HepG2 (cell line): ENCODE data around the gene PPM1M. TPM values are rescaled to one million over a fixed set of nuclear protein-coding genes. Genes with fewer than 3 reads are reported as not detected.
A peak's percentile ranks its signal among the peaks of the same experiment; 100 is the strongest.

Source experiments
- GABPA ChIP-seq, 2 experiments: IDR thresholded peaks; 2 replicates each; pipeline ENCODE4 v1.6.1; 2011 to 2016; ENCODE audit warnings: low read depth in 2 of 2, low read length in 1 of 2, missing biosample characterization in 1 of 2, missing genetic modification characterization in 1 of 2
- KMT2B ChIP-seq: IDR thresholded peaks from 2 replicates; pipeline ENCODE4 v1.6.1; 2016; ENCODE audit warnings: missing genetic modification reagents, missing compliant biosample characterization
- MIER2 ChIP-seq: IDR thresholded peaks from 2 replicates; pipeline ENCODE4 v1.6.1; 2016; ENCODE audit warnings: missing biosample characterization, missing genetic modification reagents
- REPIN1 ChIP-seq: sonication (generic); formaldehyde crosslinking; IDR thresholded peaks from 2 replicates; pipeline ENCODE4 v1.8.0; 2022; ENCODE audit warnings: missing genetic modification reagents, low read depth, mild to moderate bottlenecking, borderline replicate concordance
- RFXANK ChIP-seq: IDR thresholded peaks from 2 replicates; pipeline ENCODE4 v1.6.1; 2016
- THAP11 ChIP-seq: IDR thresholded peaks from 2 replicates; pipeline ENCODE4 v1.6.1; 2016; ENCODE audit warnings: missing biosample characterization, missing genetic modification reagents
- ZBTB38 ChIP-seq: sonication (generic); formaldehyde crosslinking; IDR thresholded peaks from 2 replicates; pipeline ENCODE4 v1.5.1; 2020; ENCODE audit warnings: mild to moderate bottlenecking, missing genetic modification reagents
- ZNF34 ChIP-seq: sonication (generic); formaldehyde crosslinking; IDR thresholded peaks from 2 replicates; pipeline ENCODE4 v1.4.0; 2020; ENCODE audit warnings: mild to moderate bottlenecking, missing genetic modification reagents, borderline replicate concordance
- ZNF605 ChIP-seq: sonication (generic); formaldehyde crosslinking; IDR thresholded peaks from 2 replicates; pipeline ENCODE4 v1.8.0; 2022; ENCODE audit warnings: mild to moderate bottlenecking, missing genetic modification reagents
- polyA plus RNA-seq, 8 experiments: library from polyadenylated mRNA; depleted of rRNA in 3 of 8; stranded (reverse) in 7 of 8; unstranded in 1 of 8; fragments of >200 nt; fragmentation: Illumina TruSeq in 4 of 8; extraction: Trizol in 4 of 8; gene quantifications; 2 replicates each; pipeline versions ENCODE4 v1.2.1 to v1.2.3, GENCODE V29; 2011 to 2016; ENCODE audit warnings: low read depth in 4 of 8, missing spikeins in 1 of 8, mixed read lengths in 1 of 8; ENCODE audit not compliant: insufficient read depth in 1 of 8
- total RNA-seq, 5 experiments: library from RNA; depleted of rRNA; stranded (reverse); fragments of >200 nt; fragmentation: Illumina TruSeq; extraction: Trizol; gene quantifications; 2 replicates each; pipeline ENCODE4 v1.2.3, GENCODE V29; 2016; ENCODE audit warnings: low read depth in 1 of 5
- TF ChIP-seq, protein P1 (sequence below): sonication (generic); formaldehyde crosslinking; IDR thresholded peaks from 2 replicates; pipeline ENCODE4 v1.4.0; 2020; ENCODE audit warnings: missing genetic modification reagents
- TF ChIP-seq, protein P2 (sequence below): sonication (generic); formaldehyde crosslinking; IDR thresholded peaks from 2 replicates; pipeline ENCODE4 v1.5.0; 2020; ENCODE audit warnings: mild to moderate bottlenecking, missing genetic modification reagents, borderline replicate concordance

The PPM1M gene
- total and polyA plus RNA-seq, 2 of the 13 experiments (the other 11 are each of a cell fraction or from before 2014, with no cell fraction given): 2.5 to 5.9 TPM

DNA sequence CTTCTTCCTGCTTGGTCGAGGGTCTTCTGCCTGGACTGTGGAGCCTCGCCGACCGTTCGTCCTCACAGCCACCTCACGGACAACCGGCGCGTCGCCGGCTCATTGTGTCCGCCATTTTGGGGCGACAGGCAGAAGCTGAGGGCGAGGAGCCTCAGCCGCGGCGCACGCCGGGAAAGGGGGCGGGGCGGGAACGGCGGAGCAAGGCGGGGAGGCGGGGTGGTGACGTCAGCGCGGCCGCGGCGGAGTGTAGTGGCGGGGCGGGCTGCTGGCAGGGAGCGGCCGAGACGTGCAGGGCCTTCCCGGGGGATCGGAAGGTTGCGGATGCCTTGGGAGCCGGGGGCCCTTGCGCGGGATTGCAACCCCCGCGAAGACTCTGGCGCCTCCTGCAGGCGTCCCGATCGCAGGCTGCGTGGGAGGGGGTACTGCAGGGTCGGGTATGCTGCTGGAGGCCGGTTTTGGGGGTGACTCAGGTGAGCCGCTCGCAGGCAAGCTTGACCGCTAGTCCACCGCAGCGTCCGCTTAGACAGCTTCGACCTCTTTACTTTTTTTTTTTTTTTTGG lies 33.0 kb downstream of the PPM1M start, which contains the start of gene WDR82 (continued):
- TF ChIP-seq ZNF605 (CRISPR knock-in tag) (peak; percentile 47; the same call in 1 of the 2 replicates), MIER2 (CRISPR knock-in tag) (no peak), RFXANK (CRISPR knock-in tag) (0 out of 2 replicates have a peak, but pooled peaks have one; percentile 22), THAP11 (CRISPR knock-in tag) (peak; percentile 71), GABPA (IDR thresholded peaks at IDR 0.05; ENCODE audit: low read depth, low read length) (peak; percentile 33; the same call in 1 of the 2 replicates), GABPA (CRISPR knock-in tag; IDR thresholded peaks at IDR 0.05; ENCODE audit: low read depth) (peak; percentile 61), ZBTB38 (CRISPR knock-in tag) (peak; percentile 31; the same call in 1 of the 2 replicates), ZNF34 (CRISPR knock-in tag) (0 out of 2 replicates have a peak, but pooled peaks have one; percentile 47), KMT2B (peak; percentile 56; the same call in 1 of the 2 replicates), REPIN1 (CRISPR knock-in tag) (peak; percentile 54; the same call in 1 of the 2 replicates)
- TF ChIP-seq, protein P1, sequence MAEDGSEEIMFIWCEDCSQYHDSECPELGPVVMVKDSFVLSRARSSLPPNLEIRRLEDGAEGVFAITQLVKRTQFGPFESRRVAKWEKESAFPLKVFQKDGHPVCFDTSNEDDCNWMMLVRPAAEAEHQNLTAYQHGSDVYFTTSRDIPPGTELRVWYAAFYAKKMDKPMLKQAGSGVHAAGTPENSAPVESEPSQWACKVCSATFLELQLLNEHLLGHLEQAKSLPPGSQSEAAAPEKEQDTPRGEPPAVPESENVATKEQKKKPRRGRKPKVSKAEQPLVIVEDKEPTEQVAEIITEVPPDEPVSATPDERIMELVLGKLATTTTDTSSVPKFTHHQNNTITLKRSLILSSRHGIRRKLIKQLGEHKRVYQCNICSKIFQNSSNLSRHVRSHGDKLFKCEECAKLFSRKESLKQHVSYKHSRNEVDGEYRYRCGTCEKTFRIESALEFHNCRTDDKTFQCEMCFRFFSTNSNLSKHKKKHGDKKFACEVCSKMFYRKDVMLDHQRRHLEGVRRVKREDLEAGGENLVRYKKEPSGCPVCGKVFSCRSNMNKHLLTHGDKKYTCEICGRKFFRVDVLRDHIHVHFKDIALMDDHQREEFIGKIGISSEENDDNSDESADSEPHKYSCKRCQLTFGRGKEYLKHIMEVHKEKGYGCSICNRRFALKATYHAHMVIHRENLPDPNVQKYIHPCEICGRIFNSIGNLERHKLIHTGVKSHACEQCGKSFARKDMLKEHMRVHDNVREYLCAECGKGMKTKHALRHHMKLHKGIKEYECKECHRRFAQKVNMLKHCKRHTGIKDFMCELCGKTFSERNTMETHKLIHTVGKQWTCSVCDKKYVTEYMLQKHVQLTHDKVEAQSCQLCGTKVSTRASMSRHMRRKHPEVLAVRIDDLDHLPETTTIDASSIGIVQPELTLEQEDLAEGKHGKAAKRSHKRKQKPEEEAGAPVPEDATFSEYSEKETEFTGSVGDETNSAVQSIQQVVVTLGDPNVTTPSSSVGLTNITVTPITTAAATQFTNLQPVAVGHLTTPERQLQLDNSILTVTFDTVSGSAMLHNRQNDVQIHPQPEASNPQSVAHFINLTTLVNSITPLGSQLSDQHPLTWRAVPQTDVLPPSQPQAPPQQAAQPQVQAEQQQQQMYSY: 0 out of 2 replicates have a peak, but pooled peaks have one; percentile 15
- TF ChIP-seq, protein P2, sequence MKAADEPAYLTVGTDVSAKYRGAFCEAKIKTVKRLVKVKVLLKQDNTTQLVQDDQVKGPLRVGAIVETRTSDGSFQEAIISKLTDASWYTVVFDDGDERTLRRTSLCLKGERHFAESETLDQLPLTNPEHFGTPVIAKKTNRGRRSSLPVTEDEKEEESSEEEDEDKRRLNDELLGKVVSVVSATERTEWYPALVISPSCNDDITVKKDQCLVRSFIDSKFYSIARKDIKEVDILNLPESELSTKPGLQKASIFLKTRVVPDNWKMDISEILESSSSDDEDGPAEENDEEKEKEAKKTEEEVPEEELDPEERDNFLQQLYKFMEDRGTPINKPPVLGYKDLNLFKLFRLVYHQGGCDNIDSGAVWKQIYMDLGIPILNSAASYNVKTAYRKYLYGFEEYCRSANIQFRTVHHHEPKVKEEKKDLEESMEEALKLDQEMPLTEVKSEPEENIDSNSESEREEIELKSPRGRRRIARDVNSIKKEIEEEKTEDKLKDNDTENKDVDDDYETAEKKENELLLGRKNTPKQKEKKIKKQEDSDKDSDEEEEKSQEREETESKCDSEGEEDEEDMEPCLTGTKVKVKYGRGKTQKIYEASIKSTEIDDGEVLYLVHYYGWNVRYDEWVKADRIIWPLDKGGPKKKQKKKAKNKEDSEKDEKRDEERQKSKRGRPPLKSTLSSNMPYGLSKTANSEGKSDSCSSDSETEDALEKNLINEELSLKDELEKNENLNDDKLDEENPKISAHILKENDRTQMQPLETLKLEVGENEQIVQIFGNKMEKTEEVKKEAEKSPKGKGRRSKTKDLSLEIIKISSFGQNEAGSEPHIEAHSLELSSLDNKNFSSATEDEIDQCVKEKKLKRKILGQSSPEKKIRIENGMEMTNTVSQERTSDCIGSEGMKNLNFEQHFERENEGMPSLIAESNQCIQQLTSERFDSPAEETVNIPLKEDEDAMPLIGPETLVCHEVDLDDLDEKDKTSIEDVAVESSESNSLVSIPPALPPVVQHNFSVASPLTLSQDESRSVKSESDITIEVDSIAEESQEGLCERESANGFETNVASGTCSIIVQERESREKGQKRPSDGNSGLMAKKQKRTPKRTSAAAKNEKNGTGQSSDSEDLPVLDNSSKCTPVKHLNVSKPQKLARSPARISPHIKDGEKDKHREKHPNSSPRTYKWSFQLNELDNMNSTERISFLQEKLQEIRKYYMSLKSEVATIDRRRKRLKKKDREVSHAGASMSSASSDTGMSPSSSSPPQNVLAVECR: peak; percentile 64; the same call in 1 of the 2 replicates
